ENCODE data around the gene FRMPD1.

Gene FRMPD1

GRCh38 chr9:37769306-37769705 is 118.6 kb downstream of the FRMPD1 start (continued):
- no peak for TF ChIP-seq OSR1 (CRISPR knock-in tag; IDR thresholded peaks at IDR 0.05)

- ATAC-seq: no peak
- TF ChIP-seq ZFP3 (CRISPR knock-in tag; IDR thresholded peaks at IDR 0.05) (no peak), ESRRG (CRISPR knock-in tag; IDR thresholded peaks at IDR 0.05) (no peak), BACH2 (CRISPR knock-in tag; IDR thresholded peaks at IDR 0.05; ENCODE audit: borderline replicate concordance) (no peak), OSR1 (CRISPR knock-in tag; IDR thresholded peaks at IDR 0.05) (no peak), CSDC2 (CRISPR knock-in tag; IDR thresholded peaks at IDR 0.05) (no peak), PPARA (CRISPR knock-in tag; IDR thresholded peaks at IDR 0.05; ENCODE audit: borderline replicate concordance) (no peak), CREB5 (CRISPR knock-in tag; IDR thresholded peaks at IDR 0.05; ENCODE audit: low read depth) (no peak), POU6F1 (CRISPR knock-in tag; IDR thresholded peaks at IDR 0.05; ENCODE audit: borderline replicate concordance, low read depth) (no peak), CSRNP3 (CRISPR knock-in tag; IDR thresholded peaks at IDR 0.05) (no peak), RARB (CRISPR knock-in tag; IDR thresholded peaks at IDR 0.05) (no peak), ZNF8 (CRISPR knock-in tag; IDR thresholded peaks at IDR 0.05) (no peak), ISL1 (CRISPR knock-in tag; IDR thresholded peaks at IDR 0.05) (no peak), ZNF565 (CRISPR knock-in tag; conservative IDR thresholded peaks at IDR 0.05; ENCODE audit: low read depth) (no peak), ARNTL (CRISPR knock-in tag; IDR thresholded peaks at IDR 0.05; ENCODE audit: borderline replicate concordance, low read depth) (no peak), ZNF70 (CRISPR knock-in tag; IDR thresholded peaks at IDR 0.05) (no peak), GLIS3 (CRISPR knock-in tag; IDR thresholded peaks at IDR 0.05) (no peak), PATZ1 (CRISPR knock-in tag; IDR thresholded peaks at IDR 0.05; ENCODE audit: borderline replicate concordance) (no peak)
These were observed 119.2 kb downstream of the FRMPD1 start for GRCh38 chr9:37769995-37770394.

- no peak for TF ChIP-seq TOX (CRISPR knock-in tag; IDR thresholded peaks at IDR 0.05; ENCODE audit: borderline replicate concordance)
- TF ChIP-seq RARB (CRISPR knock-in tag; IDR thresholded peaks at IDR 0.05): no peak
- no peak for TF ChIP-seq CSRNP3 (CRISPR knock-in tag; IDR thresholded peaks at IDR 0.05)
- TF ChIP-seq POU6F1 (CRISPR knock-in tag; IDR thresholded peaks at IDR 0.05; ENCODE audit: borderline replicate concordance, low read depth): no peak
- TF ChIP-seq ZFP3 (CRISPR knock-in tag; IDR thresholded peaks at IDR 0.05): no peak
- TF ChIP-seq ISL1 (CRISPR knock-in tag; IDR thresholded peaks at IDR 0.05): no peak
- TF ChIP-seq CREB5 (CRISPR knock-in tag; IDR thresholded peaks at IDR 0.05; ENCODE audit: low read depth): no peak
- ATAC-seq: no peak; the same call in 2 of the 3 replicates
These were observed 124.6 kb downstream of the FRMPD1 start for GRCh38 chr9:37775216-37775919.

Measured in SK-N-SH treated with all-trans-retinoic acid at 6 μM for 48 hours (cell line).